ENCODE measurements around the gene SND1.

SND1 gene

DNA sequence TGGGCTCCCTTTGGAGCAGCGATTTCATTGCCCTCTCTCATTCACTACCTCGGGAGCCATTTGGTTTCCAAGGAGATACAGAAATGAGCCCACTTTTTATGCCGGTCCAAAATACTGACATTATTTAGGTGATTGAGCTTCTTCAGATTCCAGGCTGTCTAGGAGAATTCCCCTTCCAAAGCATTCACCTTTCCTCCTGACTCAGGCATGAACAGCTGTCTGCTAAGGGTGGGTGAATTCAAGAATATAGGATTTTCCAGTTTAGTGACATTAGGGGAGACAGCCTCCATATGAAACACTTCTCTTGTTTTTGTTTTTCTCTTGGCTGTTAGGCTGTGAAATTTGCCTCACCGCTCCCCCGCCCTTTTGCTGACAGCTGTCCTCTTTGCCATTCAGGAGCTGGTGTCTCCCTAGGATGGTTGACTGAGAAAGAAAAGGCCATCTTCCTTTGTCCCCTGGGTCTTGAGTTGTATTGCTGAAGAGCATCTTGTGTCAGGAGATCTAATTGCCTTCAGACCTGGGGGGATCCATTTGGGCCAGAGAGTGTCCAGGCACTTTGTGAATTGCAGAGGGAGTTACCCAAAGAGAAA, 322.5 kb downstream of the SND1 start:
- no peak for DNase-seq

DNA sequence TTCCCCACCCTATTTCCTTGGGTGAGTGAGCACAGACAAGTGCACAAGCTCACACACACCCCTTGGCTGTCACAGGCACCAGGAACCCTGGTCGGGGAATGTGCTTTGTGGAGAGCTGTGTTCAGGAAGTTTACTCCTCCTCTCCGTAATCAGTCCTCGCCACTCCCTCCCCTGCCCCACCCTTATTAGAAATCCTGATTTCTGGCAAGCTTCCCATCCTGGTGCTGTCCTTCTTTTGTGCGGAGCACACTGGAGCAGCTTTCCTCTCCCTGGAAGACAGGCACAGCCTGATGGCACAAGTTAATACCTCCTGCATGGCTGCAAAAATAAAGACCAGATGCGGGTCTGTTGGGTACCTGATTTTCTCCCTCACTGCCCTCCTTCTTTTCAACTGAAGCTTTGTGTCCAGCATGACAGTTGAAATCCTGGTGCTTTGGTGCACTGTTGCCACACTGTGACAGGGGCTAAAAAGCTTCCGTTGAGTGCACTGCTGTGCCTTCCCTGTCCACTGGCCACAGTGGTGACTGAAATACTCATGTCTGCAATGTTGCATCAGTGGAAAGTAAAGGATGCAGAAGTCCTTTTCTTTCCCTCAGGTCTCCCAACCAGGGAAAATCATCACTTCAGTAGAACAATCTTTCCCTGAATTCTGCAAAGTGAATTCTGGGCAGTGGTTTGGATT, 324.2 kb downstream of the SND1 start:
- peak; percentile 15 for DNase-seq

DNA sequence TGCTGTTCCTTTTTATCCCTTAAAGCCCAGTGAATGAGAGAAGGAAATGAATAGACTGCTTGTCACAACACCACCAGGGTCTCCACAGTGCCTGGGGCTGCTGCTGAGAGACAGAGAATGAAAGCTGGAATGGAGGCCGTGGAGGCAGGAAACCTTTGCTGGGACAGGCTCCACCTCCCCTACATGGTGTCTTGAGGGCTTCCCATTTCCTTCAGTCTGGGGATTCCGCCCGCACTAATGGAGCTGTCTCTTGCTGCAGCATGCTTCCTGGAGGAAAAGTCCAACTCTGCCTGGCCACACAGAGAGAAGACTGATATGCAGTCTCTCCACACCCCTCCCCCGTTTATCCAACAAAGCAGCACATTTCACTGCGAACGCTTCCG, 324.7 kb downstream of the SND1 start:
- DNase-seq, result no peak

DNA sequence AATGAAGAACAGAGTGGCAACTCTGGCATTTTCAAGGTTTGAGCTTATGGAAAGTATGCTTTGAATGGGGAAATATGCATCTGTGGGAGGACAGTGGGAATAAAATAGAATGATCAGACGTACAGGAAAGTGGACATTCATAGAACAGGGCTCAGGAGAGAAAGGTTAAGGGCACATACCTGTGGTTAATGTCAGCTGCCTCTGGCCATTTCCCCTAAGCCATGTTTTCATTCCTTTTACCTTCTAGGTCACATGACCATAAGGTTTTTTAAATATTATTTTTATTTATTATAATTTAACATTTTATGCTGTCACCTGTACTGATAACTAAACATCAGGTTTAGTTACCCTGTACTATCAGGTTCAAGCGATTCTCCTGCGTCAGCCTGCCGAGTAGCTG, 326.4 kb downstream of the SND1 start:
- DNase-seq, result no peak

DNA sequence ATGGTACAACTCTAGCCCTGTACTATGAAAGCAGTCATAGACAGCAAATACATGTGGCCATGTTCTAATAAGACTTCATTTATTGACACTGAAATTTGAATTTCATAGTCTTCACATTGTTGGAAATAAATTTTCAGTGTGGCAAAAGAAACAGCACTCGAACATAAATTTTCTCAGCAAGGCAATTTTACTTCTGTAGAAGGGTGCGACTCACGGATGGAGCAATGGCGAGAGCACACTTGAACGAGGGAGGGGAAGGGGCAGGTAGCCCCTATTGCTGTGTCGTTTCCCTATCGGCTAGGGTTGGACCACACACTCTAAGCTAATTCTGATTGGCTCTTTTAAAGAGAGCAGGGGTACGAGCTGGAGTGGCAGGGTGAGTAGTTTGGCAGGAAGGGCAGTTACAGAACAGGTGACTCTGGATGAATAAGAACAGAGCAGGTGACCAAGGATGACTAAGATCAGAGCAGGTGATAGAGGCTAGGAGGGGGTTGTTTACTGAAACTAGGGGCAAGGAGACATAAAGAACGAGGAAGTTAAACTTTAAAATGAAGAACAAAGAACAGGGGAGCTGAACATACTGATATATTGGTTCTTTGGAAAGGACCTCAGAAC, 327.2 kb downstream of the SND1 start:
- DNase-seq, result no peak

DNA sequence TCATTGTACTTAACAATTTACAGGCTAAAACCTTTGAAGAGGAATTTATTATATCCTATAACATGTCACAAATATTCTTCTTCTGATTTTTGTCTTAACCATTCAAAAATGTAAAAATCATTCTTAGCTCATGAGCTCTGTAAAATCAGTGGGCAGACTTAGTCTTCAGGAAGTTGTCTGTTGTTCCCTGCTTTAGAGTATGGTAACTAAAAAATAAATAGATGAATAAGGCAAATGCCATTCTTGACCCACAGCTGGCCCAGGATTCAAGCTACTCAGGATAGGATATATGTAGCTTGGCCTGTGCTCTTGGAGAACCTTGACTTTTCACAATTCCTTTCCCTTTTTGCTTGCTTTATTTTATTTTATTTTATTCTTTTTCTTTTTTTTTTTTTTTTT, 327.7 kb downstream of the SND1 start:
- no peak for DNase-seq

DNA sequence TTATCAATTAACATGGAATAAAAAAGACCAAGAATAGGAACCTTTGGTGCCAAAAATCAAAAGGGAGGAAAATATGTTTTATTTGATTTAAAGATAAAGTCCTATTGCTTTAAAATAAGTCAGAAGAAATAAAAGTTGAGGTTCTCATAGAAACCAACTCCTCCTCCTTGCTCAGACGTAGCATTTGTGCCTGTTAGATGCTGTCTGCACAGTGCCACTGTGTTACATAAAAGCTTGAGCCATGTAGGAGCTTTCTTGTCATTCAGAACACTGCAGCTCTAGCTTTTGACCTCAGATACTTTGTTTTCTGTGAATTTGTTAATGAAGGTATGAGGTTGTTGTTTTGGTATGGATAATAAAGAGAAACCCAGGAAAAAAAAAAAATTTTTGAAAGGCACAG, 328.9 kb downstream of the SND1 start:
- DNase-seq, result no peak

DNA sequence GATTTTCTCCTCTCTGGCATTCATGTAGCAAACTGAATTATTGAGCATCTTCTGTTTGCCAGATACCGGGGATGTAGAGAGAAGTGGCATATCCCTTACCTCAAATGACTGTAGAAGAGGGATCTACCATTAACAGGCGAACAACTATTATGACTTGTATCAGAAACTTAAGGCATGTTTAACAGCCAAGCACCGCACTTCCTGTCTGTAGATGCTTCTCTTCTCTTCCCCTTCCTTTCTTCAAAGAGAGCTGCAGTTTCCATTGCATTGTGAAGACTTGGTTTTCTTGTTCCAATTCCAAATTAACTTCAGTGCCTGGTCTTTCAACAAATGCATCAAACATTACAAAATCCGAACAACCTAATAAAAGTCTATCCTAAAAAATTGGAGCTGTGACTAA, 330.0 kb downstream of the SND1 start:
- no peak for DNase-seq

DNA sequence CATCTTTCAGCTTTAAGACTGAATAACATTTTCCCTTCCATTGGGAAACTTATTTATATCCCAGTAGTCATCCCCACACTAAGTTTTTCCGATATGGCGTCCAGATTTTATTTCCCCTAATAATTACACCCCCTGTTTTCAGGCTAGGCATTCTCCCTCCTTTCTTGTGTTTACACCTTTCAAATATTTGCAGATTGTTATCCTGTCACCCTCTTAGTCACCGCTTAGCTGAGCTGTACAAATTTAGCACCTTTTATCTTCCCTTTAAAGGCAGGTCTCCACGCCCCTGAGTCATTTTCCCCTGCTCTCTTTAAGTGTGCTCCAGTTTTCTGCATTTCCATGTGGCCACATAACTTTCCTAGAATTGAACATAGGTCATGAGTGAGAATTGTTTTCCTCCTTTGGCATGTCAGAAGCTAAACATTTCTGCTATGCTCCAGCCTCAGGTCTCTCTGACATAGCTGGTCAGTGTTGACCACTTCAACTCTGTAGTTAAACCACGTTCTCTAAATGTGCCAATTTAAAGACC, 331.9 kb downstream of the SND1 start:
- DNase-seq, result no peak

DNA sequence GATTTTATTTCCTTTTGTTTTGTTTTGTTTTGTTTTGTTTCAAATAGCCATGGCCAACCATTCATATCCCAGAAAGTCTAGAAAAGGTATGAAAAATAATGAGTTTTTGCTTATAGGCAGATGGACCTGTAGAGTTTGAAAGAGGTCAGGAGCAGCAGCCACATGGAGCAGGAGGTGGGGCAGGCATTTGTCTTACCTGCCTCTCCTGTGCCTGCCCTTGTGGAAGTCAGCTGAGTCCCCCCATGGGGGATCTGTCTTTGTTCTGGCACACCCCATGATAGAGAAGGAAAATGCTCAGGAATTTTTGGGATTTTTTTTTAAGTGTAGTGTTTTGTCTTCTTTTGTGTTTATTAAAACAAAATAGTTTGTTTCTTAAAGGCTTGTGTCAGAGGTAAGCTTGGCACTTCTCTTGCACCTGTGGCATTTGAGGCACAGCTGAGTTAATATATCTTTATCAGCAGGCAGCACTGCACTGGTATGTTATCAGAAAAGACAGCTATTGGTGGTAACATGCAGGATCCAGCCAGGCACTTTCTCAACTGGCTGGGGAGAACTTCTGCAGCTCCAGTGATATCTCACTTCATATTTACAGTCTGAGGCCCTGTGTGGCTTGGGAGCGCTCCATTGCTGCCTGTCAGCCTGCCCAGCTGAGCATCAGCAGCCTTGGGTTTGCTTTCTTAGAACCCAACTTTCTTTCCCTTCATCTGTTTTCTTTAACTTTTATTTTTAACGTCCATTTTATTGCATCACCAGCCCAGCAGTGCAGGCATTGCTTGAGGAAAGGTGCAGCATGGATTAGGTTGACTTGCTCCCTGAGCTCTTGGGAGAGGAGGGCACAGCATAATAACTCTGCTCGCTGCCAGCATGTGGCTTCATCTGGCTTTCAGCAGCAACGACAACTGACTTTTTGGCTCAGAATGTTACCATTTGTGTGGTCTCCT, 334.9 kb downstream of the SND1 start:
- DNase-seq, result no peak

DNA sequence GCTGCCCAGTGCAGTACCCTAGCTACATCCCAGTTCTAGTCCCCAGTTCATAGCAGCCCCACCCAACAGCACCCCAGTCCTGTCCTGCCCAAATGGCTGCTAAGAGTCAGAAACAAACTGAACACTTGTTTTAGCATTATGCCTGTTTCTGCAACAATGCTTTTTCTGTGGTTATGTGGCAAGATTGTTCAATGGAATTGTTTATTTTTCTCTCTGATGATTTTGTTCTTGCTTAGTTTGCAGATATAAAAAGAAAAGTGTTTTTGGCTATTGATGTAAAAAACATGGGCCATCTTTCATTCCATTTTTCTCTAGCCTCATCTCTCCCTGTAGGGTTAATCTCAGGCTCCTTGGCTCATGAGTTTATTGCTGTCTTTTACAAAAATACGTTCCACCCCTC, 336.8 kb downstream of the SND1 start:
- no peak for DNase-seq

DNA sequence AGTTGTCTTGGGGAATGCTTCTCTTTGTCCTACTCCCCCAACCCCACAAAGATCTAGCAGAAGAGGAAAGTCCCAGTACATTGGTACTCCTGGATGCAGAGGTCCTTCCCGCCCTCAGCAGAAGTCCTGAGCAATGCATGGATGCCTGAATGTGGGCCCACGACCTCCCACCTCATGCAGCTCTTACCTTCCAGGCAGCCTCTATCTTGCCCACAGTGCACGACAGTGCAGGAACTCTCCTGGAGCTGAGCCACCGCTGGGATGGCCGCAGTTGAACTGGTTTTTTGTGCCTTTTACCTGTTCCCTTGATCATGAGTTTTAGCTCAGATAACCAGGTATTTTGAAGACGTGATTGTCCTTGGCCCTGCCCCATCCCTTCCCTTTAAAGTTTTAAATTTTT, 341.3 kb downstream of the SND1 start:
- no peak for DNase-seq

DNA sequence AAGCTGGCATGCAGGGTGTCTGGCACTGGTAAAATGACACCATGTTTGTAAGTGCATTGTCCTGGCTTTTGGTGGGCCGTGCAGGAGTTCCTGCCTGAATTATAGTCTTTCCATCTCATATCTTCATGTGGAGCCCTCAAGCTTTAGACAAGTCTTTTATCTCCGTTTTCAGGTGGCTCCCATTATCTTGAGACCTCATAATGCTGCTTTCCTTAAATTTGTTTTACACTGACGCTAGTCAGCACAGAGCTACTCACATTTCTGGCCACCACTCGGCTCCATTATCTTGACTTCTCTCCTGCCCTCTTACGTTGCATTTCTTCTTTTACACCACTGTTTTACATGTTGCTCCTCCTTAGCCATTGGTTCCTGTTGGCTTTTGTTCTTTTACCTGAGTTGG, 342.0 kb downstream of the SND1 start:
- DNase-seq, result no peak

DNA sequence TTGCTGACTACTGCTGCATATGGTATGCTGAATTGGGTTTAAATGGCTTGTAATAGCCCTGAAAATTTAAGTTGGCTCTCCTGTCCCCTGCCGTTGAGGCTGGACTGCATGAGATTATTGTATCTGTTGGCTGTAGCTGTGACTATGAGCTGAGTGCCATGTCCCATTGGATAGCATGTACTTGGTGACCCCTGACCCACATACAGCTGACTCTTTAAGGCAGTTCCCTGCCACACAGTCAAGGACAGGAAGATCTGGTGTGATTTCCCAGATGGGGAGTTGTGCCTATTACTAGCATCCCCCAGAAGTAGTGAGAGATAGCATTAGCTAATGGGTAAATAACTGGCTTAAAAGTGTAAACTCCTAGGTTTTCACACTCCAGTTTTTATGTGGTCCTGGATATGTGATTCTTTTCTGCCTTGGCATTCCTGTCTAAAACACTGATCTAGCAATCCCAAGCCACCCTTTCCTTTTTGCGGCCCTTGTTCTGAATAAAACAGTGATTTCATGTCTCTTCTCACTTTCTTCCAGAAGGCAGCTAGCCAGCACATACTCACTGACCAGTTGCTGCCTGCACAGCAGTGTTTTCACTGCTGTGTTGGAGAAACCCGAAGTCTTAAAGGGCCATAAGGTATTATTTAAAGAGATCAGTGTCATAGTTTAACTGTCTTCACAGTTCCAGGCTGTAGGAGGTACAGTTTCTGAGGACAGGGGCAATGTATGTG, 343.3 kb downstream of the SND1 start:
- DNase-seq, result peak; percentile 23

DNA sequence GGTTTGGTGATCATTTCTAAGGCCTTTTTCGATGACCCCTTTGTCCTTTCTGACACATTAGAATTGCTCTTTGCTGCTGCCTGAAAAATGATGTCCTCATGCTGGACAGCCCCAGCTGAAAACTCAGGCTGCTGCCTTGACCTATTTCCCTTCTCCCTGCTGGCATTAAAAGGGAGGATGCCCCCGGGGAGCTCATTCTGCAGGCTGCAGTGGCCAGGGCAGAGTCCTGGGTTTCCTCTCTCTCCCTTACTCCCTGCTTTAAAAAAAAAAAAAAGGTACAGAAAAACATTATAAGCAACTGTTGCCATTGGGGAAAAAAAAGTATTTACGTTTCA, 343.9 kb downstream of the SND1 start:
- no peak for DNase-seq

DNA sequence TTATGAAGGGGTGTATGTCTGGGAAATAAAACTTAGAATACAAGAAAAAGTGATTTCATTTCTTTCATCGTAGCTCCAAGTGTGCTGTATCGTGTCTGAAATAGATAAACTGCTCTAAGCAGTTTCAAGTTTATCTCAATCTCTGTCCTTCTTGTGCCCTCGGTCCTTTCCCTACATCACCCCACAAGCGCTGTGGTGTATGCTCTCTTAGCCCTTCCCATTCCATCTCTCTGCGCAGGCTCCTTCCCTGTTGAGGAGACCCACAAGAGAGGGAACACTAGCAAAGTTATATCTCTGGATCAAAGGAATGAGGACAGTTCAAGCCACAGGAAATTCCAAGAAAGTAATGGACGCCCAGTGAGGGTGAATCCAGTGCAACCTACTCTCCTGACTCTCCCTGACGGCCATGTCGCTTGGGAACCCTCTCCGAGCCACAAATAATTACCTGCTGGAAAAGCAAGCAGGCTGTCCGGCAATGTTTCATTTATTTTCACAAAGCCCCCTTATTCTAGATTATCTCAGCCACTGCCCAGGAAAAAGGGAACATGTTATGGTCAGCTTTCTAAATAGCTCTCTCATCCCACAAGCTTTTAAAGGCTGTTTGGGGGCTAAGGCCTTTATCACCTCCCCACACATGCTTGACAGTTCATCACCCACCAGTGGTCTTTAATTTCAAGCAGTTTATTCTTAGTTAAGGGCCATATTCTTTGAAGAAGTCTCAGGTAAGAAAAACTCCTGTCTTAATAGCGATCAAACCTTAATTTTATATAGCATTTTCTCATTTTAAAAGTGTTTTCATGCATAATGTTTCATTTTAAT, 344.5 kb downstream of the SND1 start:
- no peak for DNase-seq

DNA sequence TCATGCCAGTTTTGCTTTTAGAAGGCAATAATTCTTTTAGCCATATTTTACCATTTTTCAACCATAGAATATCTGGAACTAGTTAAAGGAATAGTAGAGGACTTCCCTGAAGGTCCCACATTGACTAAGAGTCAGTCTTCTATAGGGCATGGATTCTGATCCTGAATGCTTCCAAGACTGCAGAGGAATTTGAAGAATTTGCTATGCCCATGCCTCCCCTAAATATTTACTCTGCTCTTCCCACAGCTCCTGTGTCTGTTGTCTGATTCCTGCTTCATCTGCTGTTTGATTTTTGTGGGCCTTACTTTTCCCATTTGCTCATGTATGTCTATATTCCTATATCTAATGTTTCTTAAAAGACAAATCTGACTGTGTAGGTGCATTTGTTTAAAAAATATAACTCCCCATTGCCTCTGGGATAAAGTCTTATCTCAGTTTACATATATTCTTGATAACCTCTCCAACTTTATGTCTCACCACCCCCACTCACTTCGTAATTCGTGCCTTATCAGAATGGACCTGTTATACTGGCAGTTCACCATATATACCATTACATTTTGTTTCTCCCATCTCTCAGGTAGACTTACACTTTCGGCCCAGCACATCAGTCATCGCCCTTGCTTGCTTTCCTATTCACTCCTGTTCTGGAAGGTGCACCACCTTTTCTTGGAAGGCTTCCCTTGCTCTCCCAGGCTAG, 345.4 kb downstream of the SND1 start:
- DNase-seq, result peak; percentile 67

DNA sequence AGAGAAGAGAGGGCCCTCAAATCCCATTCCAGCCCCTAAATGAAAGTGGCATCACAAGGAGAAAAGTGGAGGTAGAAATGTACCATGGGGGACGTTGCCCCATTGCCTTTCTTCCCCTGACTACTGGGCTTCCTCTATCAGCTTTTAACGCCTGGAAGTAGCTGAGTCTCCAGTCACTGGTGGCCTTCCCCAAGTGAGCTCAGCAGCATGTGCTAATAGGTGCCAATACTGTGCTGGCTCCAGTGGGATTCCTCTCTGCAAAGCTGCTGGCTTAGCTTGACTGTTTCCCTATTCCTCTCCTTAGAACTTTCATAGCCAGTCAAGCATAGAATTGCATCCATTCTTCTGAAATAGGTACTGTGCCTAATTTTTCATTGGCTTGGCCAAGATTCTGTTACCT, 346.7 kb downstream of the SND1 start:
- DNase-seq, result no peak

DNA sequence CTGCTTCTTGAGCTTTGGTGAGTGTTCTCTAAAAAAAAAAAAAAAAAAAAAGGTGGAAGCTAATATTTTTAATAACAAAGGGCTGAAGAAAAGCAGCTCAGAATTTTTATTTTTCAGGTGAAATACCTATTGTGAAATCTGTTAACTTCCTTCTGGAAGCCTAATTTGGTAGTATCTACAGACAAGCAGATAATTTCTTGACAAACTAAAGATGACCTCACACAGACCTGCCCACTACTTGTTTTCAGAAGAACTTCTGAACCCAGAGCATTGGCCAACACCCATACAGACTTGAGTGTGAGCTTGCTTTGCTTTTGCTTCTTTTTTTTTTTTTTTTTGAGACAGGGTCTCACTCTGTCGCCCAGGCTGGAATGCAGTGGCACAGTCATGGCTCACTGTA, 348.1 kb downstream of the SND1 start:
- no peak for DNase-seq

DNA sequence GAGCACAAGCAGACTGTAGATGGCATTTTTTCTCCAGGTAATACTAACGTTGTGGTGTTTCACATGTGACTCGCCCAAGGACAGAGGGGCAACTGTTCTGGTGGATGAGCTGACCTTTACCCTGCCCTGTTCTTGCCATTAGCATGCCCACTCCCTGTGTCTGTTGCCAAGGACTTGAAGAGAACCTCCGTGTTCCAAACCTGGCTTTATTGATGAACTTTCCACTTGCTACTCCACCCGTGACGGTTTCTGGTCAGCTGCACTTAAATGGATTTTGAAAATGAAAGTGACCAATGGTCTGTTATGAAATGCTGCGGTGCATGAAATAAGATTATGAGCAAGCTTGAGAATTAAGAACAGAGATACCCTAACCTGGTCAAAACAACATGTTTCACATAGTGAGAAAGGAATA, 348.9 kb downstream of the SND1 start:
- DNase-seq, result no peak

DNA sequence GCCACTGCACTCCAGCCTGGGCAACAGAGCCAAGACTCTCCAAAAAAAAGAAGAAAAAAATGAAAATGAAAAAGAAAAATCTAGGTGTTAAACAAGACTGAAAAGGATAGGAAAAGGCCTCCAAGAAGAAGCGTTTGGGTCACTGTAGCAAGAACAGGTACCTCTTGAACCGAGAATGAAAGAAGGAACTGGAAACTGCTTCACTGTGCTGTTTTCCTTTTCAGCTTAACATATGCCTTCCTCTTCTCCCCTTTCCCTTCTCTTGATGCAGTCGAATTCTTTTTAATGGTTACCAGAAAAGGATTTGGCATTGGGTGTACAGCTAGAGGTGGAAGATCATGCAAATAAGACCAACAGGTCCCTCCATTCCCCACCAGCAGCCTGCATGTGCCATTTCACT, 351.2 kb downstream of the SND1 start:
- no peak for DNase-seq
